HCT116 (cell line): ENCODE data around the gene TMEM47. TPM values are rescaled to one million over a fixed set of nuclear protein-coding genes. Genes with fewer than 3 reads are reported as not detected.

ENCODE experiments used
- ATAC-seq: fragments of 200-7000 bp; cut with Tn5 transposase; 2 replicates; pipeline ENCODE4 v1.9.1; 2020; ENCODE audit warnings: mild to moderate bottlenecking, moderate library complexity
- BruUV-seq: library from RNA; stranded (reverse); fragments of 400-500 nt; replicated peaks from 2 replicates; lab custom pipeline; 2021; lab: Mats Ljungman, UMichigan
- CTCF ChIA-PET: fragments of 300-600 bp; sonication (Branson Sonifier 250); formaldehyde crosslinking; loops from one replicate; lab custom pipeline; 2021; ENCODE audit warnings: antibody characterized with exemption; lab: Charles Lee
- POLR2A ChIA-PET: fragments of 300-600, 350-600 bp; sonication (Branson Sonifier 250); formaldehyde crosslinking; loops from one replicate; lab custom pipeline; 2021; ENCODE audit warnings: antibody characterized with exemption; lab: Charles Lee
- RAD21 ChIA-PET, 2 experiments: fragments of 300-600 bp; sonication (Branson Sonifier 250); formaldehyde crosslinking; loops; one replicate each; lab custom pipeline; 2023; ENCODE audit warnings: low total read pairs in 2 of 2; ENCODE audit not compliant: uncharacterized antibody in 2 of 2, unreplicated experiment in 2 of 2, low non-redundant PET in 1 of 2; lab: Charles Lee
- DNase-seq: peaks from one replicate; pipeline ENCODE4 v3.0.0-alpha.2; 2010; ENCODE audit warnings: low read depth, low spot score
- H2AFZ ChIP-seq: fragments of 200-600 bp; shearing (Covaris generic), sonication (generic); 2 replicates; pipeline ENCODE4 v1.6.1; 2017; ENCODE audit warnings: low read depth, mixed run types, mixed read lengths, antibody characterized with exemption, low read length; ENCODE audit not compliant: poor library complexity, severe bottlenecking
- H3K27ac ChIP-seq: 2 replicates; pipeline ENCODE4 v1.5.1; 2012; ENCODE audit warnings: low read depth, low read length
- H3K27me3 ChIP-seq: fragments of 200-600 bp; sonication (generic); 2 replicates; pipeline ENCODE4 v1.6.1; 2016; ENCODE audit warnings: mixed run types, low read length, mixed read lengths; ENCODE audit not compliant: insufficient read depth
- H3K36me3 ChIP-seq, 2 experiments: fragments of 200-500 bp in 1 of 2; fragments of 200-600 bp in 1 of 2; sonication (Bioruptor generic) in 1 of 2; sonication (generic) in 1 of 2; 2 replicates each; pipeline versions ENCODE4 v1.5.1 to v1.6.1; 2014 to 2016; ENCODE audit warnings: low read length in 2 of 2, inconsistent platforms in 1 of 2, mixed read lengths in 1 of 2, mixed run types in 1 of 2; ENCODE audit not compliant: insufficient read depth in 2 of 2, control insufficient read depth in 1 of 2
- H3K4me1 ChIP-seq, 2 experiments: fragments of 200-600 bp in 1 of 2; sonication (generic) in 1 of 2; 2 replicates each; pipeline versions ENCODE4 v1.5.1 to v1.6.1; 2012 to 2017; ENCODE audit warnings: low read length in 2 of 2, inconsistent platforms in 1 of 2, mild to moderate bottlenecking in 1 of 2, mixed read lengths in 1 of 2, mixed run types in 1 of 2, moderate library complexity in 1 of 2; ENCODE audit not compliant: insufficient read depth in 2 of 2, control insufficient read depth in 1 of 2
- H3K4me2 ChIP-seq: fragments of 200-600 bp; sonication (generic); 2 replicates; pipeline ENCODE4 v1.6.1; 2017; ENCODE audit warnings: mixed run types, low read length, mixed read lengths
- H3K4me3 ChIP-seq, 2 experiments: fragments of 200-600 bp in 1 of 2; sonication (generic) in 1 of 2; replicated peaks in 1 of 2; 2 replicates each; pipeline ENCODE4 v1.5.1; 2011 to 2016; ENCODE audit warnings: low read length in 2 of 2, control low read depth in 1 of 2, low read depth in 1 of 2, mild to moderate bottlenecking in 1 of 2, mixed read lengths in 1 of 2, mixed run types in 1 of 2
- H3K79me2 ChIP-seq: fragments of 200-600 bp; sonication (generic); 2 replicates; pipeline ENCODE4 v1.6.1; 2017; ENCODE audit warnings: mild to moderate bottlenecking, mixed run types, low read length, moderate library complexity, mixed read lengths; ENCODE audit not compliant: insufficient read depth
- H3K9ac ChIP-seq: fragments of 200-600 bp; sonication (generic); 2 replicates; pipeline ENCODE4 v1.6.1; 2016; ENCODE audit warnings: low read length, mixed read lengths
- H3K9me2 ChIP-seq: fragments of 200-600 bp; sonication (generic), shearing (Covaris generic); 2 replicates; pipeline ENCODE4 v1.6.1; 2017; ENCODE audit warnings: mixed run types, mild to moderate bottlenecking, moderate library complexity; ENCODE audit not compliant: insufficient read depth
- H3K9me3 ChIP-seq, 2 experiments: fragments of 200-500 bp in 1 of 2; fragments of 200-600 bp in 1 of 2; sonication (Bioruptor generic) in 1 of 2; sonication (generic) in 1 of 2; 2 replicates each; pipeline ENCODE4 v1.6.1; 2014 to 2017; ENCODE audit warnings: low read length in 2 of 2, mixed read lengths in 2 of 2, inconsistent platforms in 1 of 2, low read depth in 1 of 2, mild to moderate bottlenecking in 1 of 2, mixed run types in 1 of 2, moderate library complexity in 1 of 2; ENCODE audit not compliant: control insufficient read depth in 1 of 2, insufficient read depth in 1 of 2
- H4K20me1 ChIP-seq: fragments of 200-600 bp; sonication (generic), shearing (Covaris generic); 2 replicates; pipeline ENCODE4 v1.6.1; 2017; ENCODE audit warnings: mixed run types, mild to moderate bottlenecking, moderate library complexity; ENCODE audit not compliant: insufficient read depth
- CBX3 ChIP-seq: IDR thresholded peaks from 2 replicates; pipeline ENCODE4 v1.6.1; 2012; ENCODE audit warnings: low read depth
- EGR1 ChIP-seq: IDR thresholded peaks from 2 replicates; pipeline ENCODE4 v1.6.1; 2012; ENCODE audit warnings: low read depth
- ELF1 ChIP-seq: IDR thresholded peaks from 2 replicates; pipeline ENCODE4 v1.6.1; 2012; ENCODE audit warnings: low read depth, borderline replicate concordance
- EZH2 ChIP-seq: fragments of 200-600 bp; sonication (generic); IDR thresholded peaks from 2 replicates; pipeline ENCODE4 v1.6.1; 2017; ENCODE audit warnings: antibody characterized with exemption, mixed run types
- EZH2phosphoT487 ChIP-seq: fragments of 200-600 bp; IDR thresholded peaks from 2 replicates; pipeline ENCODE4 v1.6.1; 2018; ENCODE audit warnings: antibody characterized with exemption, borderline replicate concordance
- FOSL1 ChIP-seq: IDR thresholded peaks from 2 replicates; pipeline ENCODE4 v1.6.1; 2012; ENCODE audit warnings: low read depth
- JUND ChIP-seq: IDR thresholded peaks from 2 replicates; pipeline ENCODE4 v1.6.1; 2012
- POLR2A ChIP-seq: IDR thresholded peaks from 2 replicates; pipeline ENCODE4 v1.7.0; 2011; ENCODE audit warnings: borderline replicate concordance; ENCODE audit not compliant: insufficient read depth, insufficient read length; ENCODE audit errors: extremely low read depth
- POLR2AphosphoS5 ChIP-seq: IDR thresholded peaks from 2 replicates; pipeline ENCODE4 v1.6.1; 2011; ENCODE audit warnings: mild to moderate bottlenecking, low read depth, low read length, moderate library complexity
- RAD21 ChIP-seq: IDR thresholded peaks from 2 replicates; pipeline ENCODE4 v1.6.1; 2012; ENCODE audit warnings: low read depth, mild to moderate bottlenecking
- SIN3A ChIP-seq: IDR thresholded peaks from 2 replicates; pipeline ENCODE4 v1.6.1; 2012; ENCODE audit warnings: low read depth
- YY1 ChIP-seq: IDR thresholded peaks from 2 replicates; pipeline ENCODE4 v1.6.1; 2011; ENCODE audit warnings: low read length, low read depth, moderate library complexity, mild to moderate bottlenecking; ENCODE audit not compliant: insufficient replicate concordance; ENCODE audit errors: extremely low read depth
- ZFX ChIP-seq: fragments of 450-650 bp; IDR thresholded peaks from 2 replicates; pipeline ENCODE4 v1.6.1; 2017
- ZNF274 ChIP-seq: fragments of 200-500 bp; sonication (Bioruptor generic); IDR thresholded peaks from 2 replicates; pipeline ENCODE4 v1.6.1; 2014; ENCODE audit warnings: mild to moderate bottlenecking, low read depth, low read length, inconsistent platforms
- intact Hi-C: fragments of 100-400 bp; cut with micrococcal nuclease; formaldehyde crosslinking; loops from 2 replicates; pipeline ENCODE4 v1.10.0; 2022
- total RNA-seq: library from RNA; stranded (reverse); gene quantifications from one replicate; pipeline ENCODE4 v1.2.1, GENCODE V29; 2021; ENCODE audit not compliant: unreplicated experiment
- TF ChIP-seq, protein P1 (sequence below): IDR thresholded peaks from 2 replicates; pipeline ENCODE4 v1.6.1; 2012
- TF ChIP-seq, protein P2 (sequence below): IDR thresholded peaks from 2 replicates; pipeline ENCODE4 v1.6.1; 2012; ENCODE audit warnings: low read depth
- TF ChIP-seq, protein P3 (sequence below), 3 experiments: fragments of 200-600 bp in 1 of 3; sonication (generic) in 1 of 3; IDR thresholded peaks in 2 of 3; conservative IDR thresholded peaks in 1 of 3; 2 replicates each; pipeline ENCODE4 v1.5.1; 2012 to 2017; ENCODE audit warnings: low read depth in 2 of 3, low read length in 2 of 3, antibody characterized with exemption in 1 of 3, borderline replicate concordance in 1 of 3, control low read depth in 1 of 3, mild to moderate bottlenecking in 1 of 3, mixed read lengths in 1 of 3, mixed run types in 1 of 3, moderate library complexity in 1 of 3; ENCODE audit not compliant: insufficient read depth in 1 of 3
- TF ChIP-seq, protein P4 (sequence below): IDR thresholded peaks from 2 replicates; pipeline ENCODE4 v1.6.1; 2011; ENCODE audit warnings: mild to moderate bottlenecking, low read length, moderate library complexity; ENCODE audit not compliant: insufficient replicate concordance; ENCODE audit errors: extremely low read depth

TMEM47 gene
- total RNA-seq, 1 experiment from 2014 or later: 0.10 TPM

DNA sequence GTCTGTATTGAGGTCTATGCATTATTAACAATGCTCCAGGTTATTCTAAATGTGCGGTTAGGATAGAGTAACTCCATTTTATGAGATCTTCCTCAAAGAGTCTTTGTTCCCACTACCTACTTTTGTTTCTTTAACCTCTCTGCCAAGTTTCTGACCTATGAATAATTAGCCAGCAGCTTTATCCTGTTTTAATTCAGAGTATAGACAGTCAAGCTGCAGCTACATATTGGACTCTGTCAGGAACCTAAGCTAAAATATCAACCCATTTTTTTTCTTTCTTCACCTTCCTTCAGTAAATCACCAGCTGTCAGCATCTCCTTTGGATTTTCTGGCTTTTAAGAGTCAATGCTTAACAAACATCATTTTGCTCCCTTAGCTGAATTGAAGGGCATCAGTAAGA is 72.3 kb downstream of the TMEM47 start:
- no peak for TF ChIP-seq SIN3A
- no peak for TF ChIP-seq ZNF274
- TF ChIP-seq, protein P1, sequence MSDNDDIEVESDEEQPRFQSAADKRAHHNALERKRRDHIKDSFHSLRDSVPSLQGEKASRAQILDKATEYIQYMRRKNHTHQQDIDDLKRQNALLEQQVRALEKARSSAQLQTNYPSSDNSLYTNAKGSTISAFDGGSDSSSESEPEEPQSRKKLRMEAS: no peak
- no peak for TF ChIP-seq POLR2AphosphoS5
- TF ChIP-seq, protein P2, sequence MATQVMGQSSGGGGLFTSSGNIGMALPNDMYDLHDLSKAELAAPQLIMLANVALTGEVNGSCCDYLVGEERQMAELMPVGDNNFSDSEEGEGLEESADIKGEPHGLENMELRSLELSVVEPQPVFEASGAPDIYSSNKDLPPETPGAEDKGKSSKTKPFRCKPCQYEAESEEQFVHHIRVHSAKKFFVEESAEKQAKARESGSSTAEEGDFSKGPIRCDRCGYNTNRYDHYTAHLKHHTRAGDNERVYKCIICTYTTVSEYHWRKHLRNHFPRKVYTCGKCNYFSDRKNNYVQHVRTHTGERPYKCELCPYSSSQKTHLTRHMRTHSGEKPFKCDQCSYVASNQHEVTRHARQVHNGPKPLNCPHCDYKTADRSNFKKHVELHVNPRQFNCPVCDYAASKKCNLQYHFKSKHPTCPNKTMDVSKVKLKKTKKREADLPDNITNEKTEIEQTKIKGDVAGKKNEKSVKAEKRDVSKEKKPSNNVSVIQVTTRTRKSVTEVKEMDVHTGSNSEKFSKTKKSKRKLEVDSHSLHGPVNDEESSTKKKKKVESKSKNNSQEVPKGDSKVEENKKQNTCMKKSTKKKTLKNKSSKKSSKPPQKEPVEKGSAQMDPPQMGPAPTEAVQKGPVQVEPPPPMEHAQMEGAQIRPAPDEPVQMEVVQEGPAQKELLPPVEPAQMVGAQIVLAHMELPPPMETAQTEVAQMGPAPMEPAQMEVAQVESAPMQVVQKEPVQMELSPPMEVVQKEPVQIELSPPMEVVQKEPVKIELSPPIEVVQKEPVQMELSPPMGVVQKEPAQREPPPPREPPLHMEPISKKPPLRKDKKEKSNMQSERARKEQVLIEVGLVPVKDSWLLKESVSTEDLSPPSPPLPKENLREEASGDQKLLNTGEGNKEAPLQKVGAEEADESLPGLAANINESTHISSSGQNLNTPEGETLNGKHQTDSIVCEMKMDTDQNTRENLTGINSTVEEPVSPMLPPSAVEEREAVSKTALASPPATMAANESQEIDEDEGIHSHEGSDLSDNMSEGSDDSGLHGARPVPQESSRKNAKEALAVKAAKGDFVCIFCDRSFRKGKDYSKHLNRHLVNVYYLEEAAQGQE: no peak
- TF ChIP-seq YY1: no peak
- no peak for TF ChIP-seq EZH2phosphoT487
- TF ChIP-seq, protein P3, sequence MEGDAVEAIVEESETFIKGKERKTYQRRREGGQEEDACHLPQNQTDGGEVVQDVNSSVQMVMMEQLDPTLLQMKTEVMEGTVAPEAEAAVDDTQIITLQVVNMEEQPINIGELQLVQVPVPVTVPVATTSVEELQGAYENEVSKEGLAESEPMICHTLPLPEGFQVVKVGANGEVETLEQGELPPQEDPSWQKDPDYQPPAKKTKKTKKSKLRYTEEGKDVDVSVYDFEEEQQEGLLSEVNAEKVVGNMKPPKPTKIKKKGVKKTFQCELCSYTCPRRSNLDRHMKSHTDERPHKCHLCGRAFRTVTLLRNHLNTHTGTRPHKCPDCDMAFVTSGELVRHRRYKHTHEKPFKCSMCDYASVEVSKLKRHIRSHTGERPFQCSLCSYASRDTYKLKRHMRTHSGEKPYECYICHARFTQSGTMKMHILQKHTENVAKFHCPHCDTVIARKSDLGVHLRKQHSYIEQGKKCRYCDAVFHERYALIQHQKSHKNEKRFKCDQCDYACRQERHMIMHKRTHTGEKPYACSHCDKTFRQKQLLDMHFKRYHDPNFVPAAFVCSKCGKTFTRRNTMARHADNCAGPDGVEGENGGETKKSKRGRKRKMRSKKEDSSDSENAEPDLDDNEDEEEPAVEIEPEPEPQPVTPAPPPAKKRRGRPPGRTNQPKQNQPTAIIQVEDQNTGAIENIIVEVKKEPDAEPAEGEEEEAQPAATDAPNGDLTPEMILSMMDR (IDR thresholded peaks at IDR 0.05 in 2 of 3, conservative IDR thresholded peaks at IDR 0.05 in 1 of 3; ENCODE audit: borderline replicate concordance in 1 of 3, insufficient read depth in 1 of 3, low read depth in 2 of 3, low read length in 2 of 3): no peak
- TF ChIP-seq RAD21: no peak
- no peak for TF ChIP-seq ZFX
- TF ChIP-seq, protein P4, sequence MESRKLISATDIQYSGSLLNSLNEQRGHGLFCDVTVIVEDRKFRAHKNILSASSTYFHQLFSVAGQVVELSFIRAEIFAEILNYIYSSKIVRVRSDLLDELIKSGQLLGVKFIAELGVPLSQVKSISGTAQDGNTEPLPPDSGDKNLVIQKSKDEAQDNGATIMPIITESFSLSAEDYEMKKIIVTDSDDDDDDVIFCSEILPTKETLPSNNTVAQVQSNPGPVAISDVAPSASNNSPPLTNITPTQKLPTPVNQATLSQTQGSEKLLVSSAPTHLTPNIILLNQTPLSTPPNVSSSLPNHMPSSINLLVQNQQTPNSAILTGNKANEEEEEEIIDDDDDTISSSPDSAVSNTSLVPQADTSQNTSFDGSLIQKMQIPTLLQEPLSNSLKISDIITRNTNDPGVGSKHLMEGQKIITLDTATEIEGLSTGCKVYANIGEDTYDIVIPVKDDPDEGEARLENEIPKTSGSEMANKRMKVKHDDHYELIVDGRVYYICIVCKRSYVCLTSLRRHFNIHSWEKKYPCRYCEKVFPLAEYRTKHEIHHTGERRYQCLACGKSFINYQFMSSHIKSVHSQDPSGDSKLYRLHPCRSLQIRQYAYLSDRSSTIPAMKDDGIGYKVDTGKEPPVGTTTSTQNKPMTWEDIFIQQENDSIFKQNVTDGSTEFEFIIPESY: no peak
- no peak for TF ChIP-seq CBX3
- no peak for TF ChIP-seq EGR1
- no peak for TF ChIP-seq POLR2A
- no peak for TF ChIP-seq EZH2
- TF ChIP-seq FOSL1: no peak
- no peak for TF ChIP-seq ELF1
- TF ChIP-seq JUND: no peak
- no peaks in the 10 kb centered on the region for H3K36me3 ChIP-seq
- DNase-seq (no peak), ATAC-seq (no peak)
- no peak overlapping the region for H3K9ac ChIP-seq
- no peaks in the 10 kb centered on the region for H3K9me2 ChIP-seq
- no peaks in the 10 kb centered on the region for H4K20me1 ChIP-seq
- H3K4me3 ChIP-seq: no peak overlapping the region
- intact Hi-C loops: no loop called here
- no peak overlapping the region for H2AFZ ChIP-seq
- H3K9me3 ChIP-seq: no peaks in the 10 kb centered on the region
- no peak overlapping the region for H3K27ac ChIP-seq
- H3K27me3 ChIP-seq: no peaks in the 10 kb centered on the region
- CTCF ChIA-PET: no interaction called here
- BruUV-seq: no TSS peak
- RAD21 ChIA-PET: no interaction called here
- no peak overlapping the region for H3K4me2 ChIP-seq
- POLR2A ChIA-PET: no interaction called here
- no peaks in the 10 kb centered on the region for H3K4me1 ChIP-seq
- no peaks in the 10 kb centered on the region for H3K79me2 ChIP-seq
